Stimulated activated CD8-positive, alpha-beta memory T cell treated with anti-CD3 and anti-CD28 coated beads, Interleukin-7, amount 100 ng/mL, for 24 hours (primary cell): Measurements from ENCODE around the gene HS2ST1.
"Not testable (repeated sequence)": the region's sequence is repeated elsewhere in the genome, so short reads cannot be mapped to it uniquely, and the experiment has no call there.

ENCODE experiments used
- DNase-seq: peaks from one replicate; pipeline ENCODE4 v3.0.0-alpha.2; 2020; ENCODE audit warnings: low read depth

HS2ST1 gene

DNA sequence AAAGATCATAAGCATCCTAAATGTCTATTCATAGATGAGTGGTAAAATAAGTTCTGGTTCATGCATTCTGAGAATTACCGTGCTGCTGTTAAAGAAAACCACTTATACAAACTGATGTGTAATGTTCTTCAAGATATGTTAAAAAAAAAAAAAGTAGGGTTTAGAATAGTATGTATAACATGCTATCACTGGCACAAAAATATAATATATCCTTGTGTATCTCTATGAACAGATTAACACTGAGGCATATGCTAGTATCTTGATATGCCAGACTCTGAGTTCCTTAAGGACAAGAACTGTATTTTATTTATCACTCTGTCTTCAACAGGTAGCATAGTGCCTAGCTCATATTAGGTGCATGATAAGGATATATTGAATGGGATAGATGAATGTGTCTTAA, 108.9 kb downstream of the HS2ST1 start:
- DNase-seq = no peak

DNA sequence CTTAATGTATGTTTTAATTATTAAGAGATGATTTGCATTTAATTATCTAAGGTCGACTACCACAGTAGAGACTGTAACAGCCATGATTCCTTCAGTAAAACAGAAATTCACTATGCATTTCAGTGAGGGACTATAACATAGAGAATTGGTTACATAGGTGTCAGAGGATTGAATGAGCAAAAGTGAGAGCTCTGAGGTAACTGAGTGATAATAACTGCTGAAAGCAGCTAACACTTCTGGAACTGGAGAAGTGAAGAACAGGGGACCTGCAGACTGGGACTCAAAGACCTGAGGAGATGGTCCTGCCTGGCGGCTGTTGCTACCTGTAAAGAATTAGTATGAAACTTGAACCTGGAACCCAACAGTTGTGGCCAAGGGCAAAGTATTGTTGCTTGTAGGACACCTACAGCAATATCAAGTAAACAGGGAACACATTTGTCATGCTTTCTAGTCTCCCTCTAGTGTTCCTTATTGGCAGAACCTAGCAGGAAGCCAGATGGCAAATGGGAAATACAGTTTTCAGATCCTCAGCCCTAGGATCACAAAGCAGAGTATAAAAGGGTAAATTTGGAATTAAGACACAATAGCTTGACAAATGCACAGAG, 110.6 kb downstream of the HS2ST1 start:
- no peak for DNase-seq

DNA sequence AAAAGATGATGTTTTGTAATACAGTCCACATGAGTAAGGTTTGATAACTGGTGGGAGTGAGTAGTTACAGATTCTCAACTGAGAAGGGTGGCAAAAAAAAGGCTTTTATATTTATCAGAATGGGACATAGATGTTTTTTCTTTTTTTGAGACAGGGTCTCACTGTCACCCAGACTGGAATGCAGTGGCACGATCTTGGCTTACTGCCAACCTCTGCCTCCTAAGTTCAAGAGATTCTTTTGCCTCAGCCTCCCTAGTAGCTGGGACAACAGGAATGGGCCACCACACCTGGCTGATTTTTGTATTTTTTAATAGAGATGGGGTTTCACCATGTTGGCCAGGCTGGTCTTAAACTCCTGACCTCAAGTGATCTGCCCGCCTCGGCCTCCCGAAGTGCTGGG, 113.1 kb downstream of the HS2ST1 start:
- DNase-seq = not testable (repeated sequence)

DNA sequence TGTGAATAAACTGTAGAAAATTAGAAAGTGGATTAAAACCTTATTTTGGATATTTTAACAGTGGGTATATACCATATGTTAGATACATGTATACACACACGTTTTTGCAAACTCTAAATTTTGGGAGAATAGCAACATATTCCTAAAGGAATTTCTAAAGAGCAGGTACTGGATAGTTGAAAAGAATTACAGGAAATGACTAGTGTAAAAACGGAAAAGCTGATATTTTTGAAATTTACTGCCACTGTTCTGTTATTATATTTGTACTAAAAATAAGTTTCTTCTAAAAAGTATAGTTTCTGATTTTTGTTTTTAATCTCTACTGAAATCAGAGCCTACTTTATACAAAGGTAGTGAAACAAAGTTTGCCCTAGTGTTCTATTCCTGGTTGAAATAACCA, 114.1 kb downstream of the HS2ST1 start:
- DNase-seq = no peak

DNA sequence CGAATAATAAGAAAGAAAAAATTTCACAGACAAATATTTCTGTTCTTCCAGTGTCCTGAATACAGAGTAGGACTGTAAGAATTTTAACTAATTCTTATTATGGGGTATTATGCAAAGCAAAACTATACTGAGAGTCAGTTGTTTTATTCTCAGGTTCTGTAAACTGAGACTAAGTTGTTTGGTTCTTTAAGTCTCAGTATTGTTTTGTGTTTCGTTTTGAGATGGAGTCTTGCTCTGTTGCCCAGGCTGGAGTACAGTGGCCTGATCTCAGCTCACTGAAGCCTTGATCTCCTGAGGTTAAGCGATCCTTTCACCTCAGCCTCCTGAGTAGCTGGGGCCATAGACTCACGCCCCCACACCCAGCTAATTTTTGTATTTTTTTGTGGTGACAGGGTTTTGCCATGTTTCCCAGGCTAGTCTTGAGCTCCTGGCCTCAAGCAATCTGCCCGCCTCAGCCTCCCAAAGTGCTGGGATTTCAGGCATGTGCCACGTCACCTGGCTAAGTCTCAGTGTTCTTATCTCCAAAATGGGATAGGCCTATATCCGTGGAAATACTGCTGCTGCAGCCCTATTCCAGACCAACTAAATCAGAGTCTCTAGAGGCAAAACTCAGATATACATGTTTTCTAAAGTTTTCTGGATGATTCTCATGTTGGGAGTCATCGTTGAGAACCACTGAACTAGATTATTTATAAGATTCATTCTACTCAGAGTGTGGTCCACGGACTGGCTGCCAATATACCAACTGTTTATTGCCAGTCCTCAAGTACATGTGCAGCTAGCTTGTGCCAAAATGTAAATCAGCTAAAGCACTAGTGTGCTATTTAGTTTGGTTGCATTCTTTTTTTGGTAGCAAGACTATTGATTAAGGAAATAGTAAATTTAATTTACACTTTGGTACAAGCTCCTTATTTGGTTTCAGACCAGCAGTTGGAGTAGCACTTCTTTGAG, 116.6 kb downstream of the HS2ST1 start:
- no peak for DNase-seq

DNA sequence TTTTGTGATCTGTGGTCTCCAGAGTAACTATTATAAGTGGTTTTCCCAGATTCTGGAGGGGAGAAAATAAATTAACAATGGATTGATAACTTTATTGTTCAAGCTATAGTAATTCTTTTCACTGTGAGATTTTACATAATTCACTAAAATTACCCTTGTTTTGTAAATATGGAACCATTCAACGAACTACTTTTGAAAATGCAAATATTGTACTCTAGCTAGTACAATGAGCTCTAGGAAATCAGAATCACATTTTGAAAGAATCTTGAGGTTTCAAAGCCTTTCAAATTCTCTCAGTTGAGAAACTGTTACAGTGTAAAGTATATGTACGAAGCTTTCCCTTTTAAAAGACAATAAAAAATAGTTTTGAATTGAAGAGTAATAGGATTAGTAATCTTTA, 119.9 kb downstream of the HS2ST1 start:
- DNase-seq = no peak

DNA sequence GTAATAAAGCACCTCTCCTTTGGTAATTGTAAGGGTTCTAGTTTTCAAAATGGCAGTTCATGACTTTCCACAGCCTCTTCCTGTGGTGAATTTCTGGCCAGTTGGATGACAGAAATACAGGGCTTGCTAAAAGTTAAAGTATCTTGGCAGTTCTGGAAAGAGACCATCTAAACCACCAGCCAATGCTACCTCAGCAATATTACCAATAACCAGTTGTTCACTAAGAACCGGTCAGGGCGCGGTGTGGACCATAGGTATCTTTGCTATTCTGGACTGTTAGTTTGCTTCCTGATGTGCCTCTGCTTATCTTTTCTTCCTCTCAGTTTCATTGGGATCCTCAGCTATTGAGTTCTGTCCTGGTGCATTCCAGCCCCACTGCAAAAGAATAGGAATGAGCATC, 124.7 kb downstream of the HS2ST1 start:
- no peak for DNase-seq

DNA sequence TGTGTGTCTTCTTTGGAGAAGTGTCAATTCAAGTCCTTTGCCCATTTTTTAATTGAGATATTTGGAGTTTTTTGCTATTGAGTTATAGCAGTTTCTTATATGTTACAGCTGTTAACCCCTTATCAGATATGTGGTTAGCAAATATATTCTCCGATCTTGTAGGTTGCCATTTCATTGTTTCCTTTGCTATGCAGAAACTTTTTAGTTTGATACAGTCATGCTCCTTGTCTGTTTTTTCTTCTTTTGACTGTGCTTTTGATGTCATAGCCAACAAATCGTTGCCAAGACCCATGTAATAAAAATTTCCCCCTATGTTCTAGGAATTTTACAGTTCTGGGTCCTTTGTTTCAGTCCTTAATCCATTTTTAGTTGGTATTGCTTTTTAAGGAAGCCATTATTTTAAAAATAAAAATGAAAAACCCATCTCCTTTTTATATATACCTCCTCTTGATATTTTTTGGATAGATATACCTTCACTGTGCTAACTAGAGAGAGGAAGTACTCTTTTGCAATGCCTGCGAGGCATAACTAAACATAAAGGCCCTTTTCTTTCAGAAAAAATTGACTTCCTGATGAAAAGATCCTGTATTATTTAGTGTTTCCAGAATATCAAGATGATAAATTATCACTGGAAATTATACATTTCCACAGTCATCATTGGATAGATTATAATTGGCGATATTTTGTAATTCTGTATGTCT, 127.8 kb downstream of the HS2ST1 start:
- DNase-seq = no peak

DNA sequence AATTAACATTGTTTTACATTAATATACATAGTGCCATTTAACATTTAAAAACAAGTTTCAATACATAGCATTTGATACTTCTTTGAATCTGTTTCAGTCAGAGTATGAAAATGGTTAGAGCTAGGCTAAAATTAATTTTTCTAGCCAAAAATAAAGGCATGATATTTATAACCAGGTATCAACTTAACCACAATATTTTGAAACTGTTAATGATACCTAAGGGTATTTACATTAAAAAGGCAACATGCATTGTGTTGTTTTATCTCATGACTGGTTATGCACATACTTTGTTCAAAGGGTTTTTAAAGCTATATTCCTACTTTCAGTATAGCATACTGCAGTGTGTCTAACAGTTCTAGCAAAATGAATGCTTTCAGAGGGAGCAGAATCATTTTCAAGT, 130.0 kb downstream of the HS2ST1 start:
- DNase-seq = no peak

DNA sequence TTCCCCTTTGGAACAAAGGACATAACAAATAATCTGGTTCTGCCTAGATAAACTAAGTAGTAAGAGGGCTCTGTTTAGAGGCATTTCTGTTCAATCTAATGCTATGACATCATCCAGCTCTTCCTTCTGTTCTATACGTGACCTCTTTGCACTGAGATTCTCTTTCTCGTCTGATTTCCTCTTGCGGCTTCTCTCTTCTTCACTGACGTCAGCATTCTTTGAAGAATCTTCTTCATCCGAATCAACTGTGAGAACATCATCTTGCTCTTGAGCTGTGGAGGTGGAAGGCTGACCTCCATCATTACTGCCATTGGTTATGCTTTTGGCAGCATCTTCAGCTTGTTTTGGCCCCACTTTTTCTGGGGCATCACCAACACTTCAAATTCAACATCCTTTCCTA, 130.4 kb downstream of the HS2ST1 start:
- DNase-seq = no peak

DNA sequence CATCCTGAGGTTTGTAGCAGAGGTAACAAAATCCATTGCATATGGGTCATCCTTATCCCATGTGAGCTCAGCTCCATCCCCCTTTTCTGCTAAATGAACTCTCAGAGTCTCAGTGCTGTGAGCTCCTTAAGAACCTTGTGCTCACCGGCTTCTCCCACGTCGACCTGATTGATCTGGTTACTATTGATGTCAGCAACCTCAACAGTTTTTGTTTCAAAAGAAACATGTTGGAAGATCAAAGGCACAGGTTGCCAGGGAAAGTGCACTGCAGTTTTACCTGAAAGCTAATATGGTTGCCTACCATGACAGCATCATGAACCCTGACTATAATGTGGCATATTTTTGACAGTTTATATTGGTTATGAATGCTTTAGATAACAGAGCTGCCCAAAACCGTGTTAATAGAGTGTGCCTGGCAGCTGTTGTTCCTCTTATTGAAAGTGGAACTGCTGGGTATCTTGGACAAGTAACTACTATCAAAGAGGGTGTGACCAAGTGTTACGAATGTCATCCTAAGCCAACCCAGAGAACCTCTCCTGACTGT, 131.4 kb downstream of the HS2ST1 start:
- DNase-seq = no peak

DNA sequence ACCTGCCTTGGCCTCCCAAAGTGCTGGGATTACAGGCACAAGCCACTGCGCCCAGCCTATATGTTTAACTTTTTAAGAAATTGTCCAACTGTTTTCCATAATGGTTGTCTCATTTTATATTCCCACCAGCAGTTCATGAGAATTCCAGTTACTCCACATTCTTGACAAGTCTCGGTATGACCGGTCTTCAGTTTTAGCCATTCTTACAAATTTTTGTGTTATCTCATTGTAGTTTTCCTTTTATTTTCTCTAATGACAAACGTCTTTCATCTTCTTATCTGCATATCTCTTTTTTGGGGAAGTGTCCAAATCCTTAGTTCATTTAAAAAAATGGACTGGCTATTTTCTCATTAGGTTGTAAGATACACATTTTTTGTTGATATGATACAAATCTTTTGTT, 132.5 kb downstream of the HS2ST1 start:
- no peak for DNase-seq

DNA sequence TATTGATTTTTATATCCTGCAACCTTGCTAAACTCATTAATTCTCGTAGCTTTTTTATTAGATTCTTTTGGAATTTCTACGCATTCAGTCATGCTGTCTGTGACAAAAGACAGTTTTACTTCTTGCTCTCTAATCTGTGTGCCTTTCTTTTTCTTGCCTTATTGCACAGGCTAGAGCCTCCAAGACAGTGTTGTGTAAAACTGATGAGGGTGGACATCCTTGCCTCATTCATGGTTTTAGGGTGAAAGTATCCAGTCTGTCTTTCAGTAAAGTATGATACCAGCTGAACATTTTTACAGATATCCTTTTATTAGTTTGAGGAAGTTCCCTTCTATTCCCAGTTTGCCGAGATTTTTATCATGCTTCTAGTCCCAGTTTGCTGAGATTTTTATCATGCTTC, 133.8 kb downstream of the HS2ST1 start:
- no peak for DNase-seq

DNA sequence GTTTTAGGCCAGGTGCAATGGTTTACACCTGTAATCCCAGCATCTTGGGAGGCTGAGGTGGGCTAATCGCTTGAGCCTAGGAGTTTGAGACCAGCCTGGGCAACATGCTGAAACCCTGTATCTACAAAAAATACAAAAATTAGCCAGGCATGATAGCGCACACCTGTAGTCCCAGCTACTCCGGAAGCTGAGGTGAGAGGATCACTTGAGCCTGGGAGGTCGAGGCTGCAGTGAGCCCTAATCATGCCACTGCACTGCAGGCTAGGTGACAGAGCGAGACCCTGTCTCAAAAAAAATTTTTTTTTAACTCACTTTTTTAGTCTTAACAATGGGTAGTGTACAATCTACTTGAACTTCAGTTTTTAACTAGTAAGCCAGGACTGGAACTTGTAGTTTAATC, 137.5 kb downstream of the HS2ST1 start:
- DNase-seq = no peak

DNA sequence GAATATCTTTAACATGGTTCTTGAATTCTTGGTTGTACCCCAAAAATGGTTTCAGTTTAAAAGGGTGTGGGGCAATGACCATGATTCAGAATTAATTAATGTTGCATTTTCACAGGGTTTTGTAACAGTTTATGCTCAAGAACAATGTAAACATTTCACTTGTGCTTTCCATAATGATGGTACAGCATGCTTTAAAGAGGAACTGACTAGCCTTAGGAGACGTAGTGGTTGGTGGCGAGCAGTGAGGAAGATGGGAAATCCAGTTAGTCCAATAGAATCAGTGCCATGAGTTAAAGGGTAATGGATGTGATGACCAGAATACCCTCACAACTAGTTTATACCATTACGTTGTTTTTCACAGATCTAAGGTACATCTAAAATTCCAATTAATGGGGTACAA, 138.0 kb downstream of the HS2ST1 start:
- DNase-seq = no peak

DNA sequence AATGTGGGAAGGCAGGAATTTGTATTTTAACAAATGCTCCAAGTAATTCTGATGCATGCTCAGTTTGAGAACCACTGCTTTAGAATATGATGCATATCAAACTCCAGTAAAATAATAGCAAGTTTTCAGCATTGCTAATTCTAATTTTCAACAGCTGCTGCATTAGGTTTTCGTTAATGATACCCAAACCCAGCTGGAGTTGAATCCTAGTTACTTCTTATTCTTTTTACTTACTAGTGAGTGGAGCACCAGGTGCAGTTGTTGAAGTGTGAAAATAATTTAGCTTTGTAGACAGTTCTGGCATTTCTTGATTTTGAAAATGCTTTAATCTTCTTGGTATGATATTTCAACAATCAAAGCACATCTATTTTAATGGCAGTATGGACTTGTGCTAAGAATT, 138.5 kb downstream of the HS2ST1 start:
- no peak for DNase-seq

DNA sequence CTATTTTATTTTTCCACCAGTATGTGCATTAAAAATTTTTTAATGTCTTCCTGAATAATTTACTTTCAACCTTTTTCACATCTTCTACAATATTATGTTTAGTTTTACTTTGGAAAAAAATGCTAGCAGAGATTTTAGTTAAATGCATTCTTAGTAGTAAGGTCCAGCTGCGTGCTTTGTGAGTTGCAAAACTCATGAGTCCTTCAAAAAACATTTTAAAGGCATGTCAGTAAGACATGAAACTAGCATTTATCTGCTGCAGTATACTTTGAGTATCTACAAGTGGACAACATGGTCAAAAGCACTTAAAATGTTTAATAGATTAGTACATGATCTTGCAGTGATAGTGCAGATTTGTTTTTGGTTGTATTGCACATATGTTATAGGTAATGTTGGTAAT, 139.0 kb downstream of the HS2ST1 start:
- no peak for DNase-seq

DNA sequence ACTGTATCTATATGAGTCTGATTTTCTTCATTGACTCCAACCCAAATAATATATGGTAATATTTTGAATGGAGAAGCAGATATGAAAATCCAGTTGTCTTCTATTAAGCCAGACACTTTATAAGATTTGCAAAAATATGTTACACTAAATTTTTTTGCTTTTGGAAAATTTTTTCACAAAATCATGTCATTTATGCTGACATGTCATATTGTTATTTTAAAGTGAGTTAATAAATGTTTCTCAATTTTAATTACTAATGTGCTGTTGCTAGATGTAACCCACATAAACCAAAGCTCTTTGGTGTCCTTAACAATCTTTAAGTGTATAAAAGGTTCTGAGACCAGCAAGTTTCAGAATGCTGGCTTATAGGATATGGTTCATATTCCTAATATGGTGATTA, 142.5 kb downstream of the HS2ST1 start:
- no peak for DNase-seq

DNA sequence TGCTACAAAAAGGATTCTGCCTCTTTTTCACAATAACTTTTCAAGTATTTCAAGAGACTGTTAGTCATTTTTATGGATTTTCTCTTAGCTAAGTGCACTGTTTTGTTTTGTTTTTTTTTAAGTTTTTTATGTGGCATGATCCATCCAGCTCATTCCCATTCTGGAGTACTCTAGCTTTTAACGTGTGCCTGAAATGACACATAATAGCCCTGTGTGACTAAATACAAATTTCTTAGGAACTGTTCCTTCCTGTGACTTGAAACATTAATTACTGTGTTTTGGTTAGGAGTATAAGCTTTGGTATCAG, 143.9 kb downstream of the HS2ST1 start:
- DNase-seq = no peak

DNA sequence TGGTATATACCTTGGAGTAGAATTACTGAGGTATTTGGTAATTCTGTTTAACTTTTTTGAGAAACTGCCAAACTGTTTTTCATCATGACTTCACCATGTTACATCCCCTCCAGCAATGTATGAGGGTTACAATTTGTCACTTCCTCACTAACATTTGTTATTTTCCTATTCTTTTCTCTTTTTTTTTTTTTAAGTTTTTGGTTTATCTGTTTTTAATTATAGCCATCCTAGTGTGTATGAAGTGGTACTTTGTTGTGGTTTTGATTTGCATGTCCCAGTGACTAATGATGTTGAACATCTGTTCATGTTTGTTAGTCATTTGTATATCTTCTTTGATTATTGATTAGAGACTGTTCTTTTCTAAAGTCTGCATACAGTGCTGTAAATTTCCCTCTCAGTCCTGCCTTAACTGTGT, 147.3 kb downstream of the HS2ST1 start:
- no peak for DNase-seq

DNA sequence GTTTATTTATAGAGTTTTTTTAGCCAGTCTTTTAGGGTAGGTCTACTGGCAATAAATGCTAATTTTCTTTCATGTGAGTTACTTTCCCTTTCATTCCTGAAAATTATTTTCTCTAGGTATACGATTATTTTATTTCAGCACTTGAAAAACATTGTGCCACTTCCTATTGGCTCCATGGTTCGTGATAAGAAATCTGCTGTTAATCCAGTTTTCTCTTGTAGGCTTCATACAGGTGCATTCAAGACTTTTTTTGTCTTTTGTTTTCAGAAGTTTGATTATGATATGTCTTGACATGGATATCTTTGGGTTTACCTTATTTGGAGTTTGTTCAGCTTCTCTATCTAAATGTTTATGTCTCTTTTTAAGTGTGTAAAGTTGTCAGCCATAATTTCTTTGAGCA, 148.3 kb downstream of the HS2ST1 start:
- no peak for DNase-seq

DNA sequence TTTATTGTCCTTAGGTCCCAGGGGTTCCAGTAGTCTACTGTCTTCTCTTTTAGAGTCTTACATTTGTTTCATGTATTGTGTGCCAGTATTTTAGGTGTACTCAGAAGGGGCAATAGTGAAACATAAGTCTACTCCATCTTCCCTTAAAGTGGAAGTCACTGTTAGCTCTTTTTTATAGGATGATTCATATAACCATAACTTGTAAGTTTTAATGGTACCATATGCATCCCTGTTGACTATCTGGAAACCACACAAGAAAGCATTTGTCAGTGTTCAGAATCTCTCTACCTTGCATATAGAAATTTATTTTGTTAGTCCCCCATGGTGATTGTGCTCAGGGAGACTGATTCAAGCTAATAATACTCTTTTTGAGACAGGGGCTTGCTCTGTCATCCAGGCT, 149.9 kb downstream of the HS2ST1 start:
- no peak for DNase-seq

DNA sequence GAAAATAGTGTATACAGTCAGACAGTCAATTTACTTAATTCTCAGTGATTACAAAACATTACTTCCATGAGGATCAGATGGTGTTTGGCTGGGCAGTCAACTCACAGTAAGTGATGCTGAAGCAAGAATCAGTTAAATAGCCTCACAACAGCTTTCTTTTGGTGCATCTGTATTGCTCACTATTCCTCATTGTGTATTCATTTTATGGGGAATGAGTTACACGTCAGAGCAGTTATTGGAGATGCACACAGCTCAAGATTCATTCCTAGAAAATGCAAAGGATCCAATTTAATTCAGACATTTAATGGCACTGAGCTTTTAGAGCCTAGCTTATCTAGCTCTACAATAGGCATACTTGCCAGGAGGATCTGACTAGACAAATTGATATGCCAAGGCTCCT, 150.6 kb downstream of the HS2ST1 start:
- DNase-seq = no peak
